Measurements from ENCODE around the gene GTF2H2. TPM values are rescaled to one million over a fixed set of nuclear protein-coding genes. Genes with fewer than 3 reads are reported as not detected.

GTF2H2 gene
- total RNA-seq, result 23.4 and 24.6 TPM in 2 replicates

DNA sequence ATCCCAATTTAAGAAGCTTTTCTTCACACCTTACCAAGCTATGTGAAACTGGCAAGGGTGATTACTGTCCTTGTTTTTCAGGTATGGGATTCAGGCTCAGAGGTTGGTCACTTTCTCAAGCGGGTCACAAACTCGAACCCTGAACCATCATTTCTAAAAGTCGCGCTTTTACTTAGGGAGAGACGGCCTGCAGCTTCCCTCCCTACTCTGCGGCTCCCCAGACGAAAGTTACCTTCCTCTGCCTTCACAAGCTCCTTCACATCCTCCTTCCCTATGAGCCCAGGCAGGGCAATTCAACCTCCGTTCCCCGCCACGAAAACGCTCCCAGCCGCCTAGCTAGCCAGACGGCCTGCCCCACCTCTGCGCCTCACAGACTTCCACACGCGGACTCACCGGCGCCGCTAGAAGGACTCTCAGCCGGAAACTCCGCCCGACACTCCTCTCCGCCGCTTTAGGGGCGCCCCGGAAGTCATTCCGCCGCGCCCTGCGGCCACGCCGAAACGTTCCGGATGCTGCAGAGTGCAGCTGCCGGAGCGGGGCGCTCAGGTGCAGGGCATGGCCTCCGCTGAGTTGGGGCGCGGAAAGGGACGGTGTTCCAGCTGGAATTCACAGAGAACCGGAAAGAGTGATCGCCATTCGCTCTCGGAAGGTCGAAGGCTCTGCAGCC is at the start of gene GTF2H2:
TSS of gene GTF2H2 (minus strand) at position 415 of the 667 bp plus-strand sequence. CDS start 4,913 bp downstream, outside the sequence.

DNA sequence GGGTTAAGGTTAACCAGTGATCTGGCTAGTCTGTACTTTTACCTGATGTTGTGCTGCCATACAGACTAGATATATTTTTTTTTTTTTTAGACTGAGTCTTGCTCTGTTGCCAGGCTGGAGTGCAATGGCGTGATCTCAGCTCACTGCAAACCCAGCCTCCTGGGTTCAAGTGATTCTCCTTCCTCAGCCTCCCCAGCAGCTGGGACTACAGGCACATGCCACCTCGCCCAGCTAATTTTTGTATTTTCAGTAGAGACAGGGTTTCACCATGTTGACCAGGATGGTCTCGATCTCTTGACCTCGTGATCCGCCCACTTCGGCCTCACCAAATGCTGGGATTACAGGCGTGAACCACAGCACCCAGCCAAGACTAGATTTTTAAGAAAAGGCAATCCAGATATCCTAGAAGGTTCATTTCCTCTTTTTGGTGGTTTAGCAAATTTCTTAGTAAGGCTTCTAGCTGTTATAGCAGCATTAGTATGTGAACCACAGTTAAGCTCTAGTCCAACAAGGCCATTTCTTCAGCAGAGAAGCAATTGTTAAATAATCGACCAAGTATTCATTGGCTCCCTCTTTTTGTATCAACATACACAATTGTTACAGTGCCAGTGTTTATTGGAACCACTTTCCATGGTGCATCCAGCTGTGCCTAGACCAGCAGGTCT is 42.1 kb downstream of the GTF2H2 start, which contains the start of gene NAIP:
TSS of gene NAIP (minus strand) at position 51 of the 665 bp plus-strand sequence. CDS start 12,424 bp downstream, outside the sequence.

Other genes starting within 250 kb of the GTF2H2 start
- 1.7 and 8.5 TPM in 2 replicates for gene SERF1A, start 167.0 kb downstream of the GTF2H2 start, total RNA-seq
- 25.4 and 28.7 TPM in 2 replicates for gene SMN1, start 142.6 kb downstream of the GTF2H2 start, total RNA-seq
- 2.5 and 5.8 TPM in 2 replicates for gene NAIP, start 42.3 kb downstream of the GTF2H2 start, total RNA-seq